ENCODE data around the gene JUP.

GRCh38 chr17:41821776-41822175 is 35.3 kb upstream of the JUP start:
- TF ChIP-seq CTCF (IDR thresholded peaks at IDR 0.05 in 8 of 11, conservative IDR thresholded peaks at IDR 0.05 in 3 of 11) = no peak
- no peak for TF ChIP-seq POLR2A (IDR thresholded peaks at IDR 0.05)
